HepG2 (cell line): ENCODE measurements around the gene GFAP. TPM values are rescaled to one million over a fixed set of nuclear protein-coding genes. Genes with fewer than 3 reads are reported as not detected.

Source experiments
- ATF5 ChIP-seq: sonication (generic); formaldehyde crosslinking; IDR thresholded peaks from 2 replicates; pipeline ENCODE4 v1.4.0; 2020; ENCODE audit warnings: mild to moderate bottlenecking, low read depth, missing genetic modification reagents
- CBX2 ChIP-seq, 2 experiments: fragments of 200-600 bp in 1 of 2; sonication (generic); formaldehyde crosslinking in 1 of 2; IDR thresholded peaks; 2 replicates each; pipeline versions ENCODE4 v1.7.0 to v1.8.1; 2018 to 2022; ENCODE audit warnings: low read depth in 2 of 2, low read length in 1 of 2, mild to moderate bottlenecking in 1 of 2, missing genetic modification reagents in 1 of 2
- CHD4 ChIP-seq: fragments of 200-600 bp; sonication (generic); IDR thresholded peaks from 2 replicates; pipeline ENCODE4 v1.7.0; 2017; ENCODE audit warnings: mild to moderate bottlenecking, low read length, borderline replicate concordance
- CSRNP2 ChIP-seq: sonication (generic); formaldehyde crosslinking; conservative IDR thresholded peaks from 2 replicates; pipeline ENCODE4 v1.8.0; 2022; ENCODE audit warnings: low read depth, missing genetic modification reagents
- EED ChIP-seq: sonication (generic); formaldehyde crosslinking; IDR thresholded peaks from 2 replicates; pipeline ENCODE4 v1.5.0; 2020; ENCODE audit warnings: mild to moderate bottlenecking, missing genetic modification reagents
- FOXK2 ChIP-seq: fragments of 450-650 bp; IDR thresholded peaks from 2 replicates; pipeline ENCODE4 v1.6.1; 2016
- HDAC1 ChIP-seq: sonication (generic); formaldehyde crosslinking; IDR thresholded peaks from 2 replicates; pipeline ENCODE4 v1.5.1; 2020; ENCODE audit warnings: mild to moderate bottlenecking, missing genetic modification reagents
- IKZF1 ChIP-seq: fragments of 450-650 bp; IDR thresholded peaks from 2 replicates; pipeline ENCODE4 v1.7.1; 2016
- KAT2B ChIP-seq: fragments of 150-350 bp; IDR thresholded peaks from 2 replicates; pipeline ENCODE4 v1.6.1; 2014; ENCODE audit warnings: low read depth, low read length, borderline replicate concordance
- KAT7 ChIP-seq: IDR thresholded peaks from 2 replicates; pipeline ENCODE4 v1.6.1; 2018; ENCODE audit warnings: borderline replicate concordance, missing compliant biosample characterization
- NFYB ChIP-seq: sonication (generic); formaldehyde crosslinking; IDR thresholded peaks from 2 replicates; pipeline ENCODE4 v1.4.0; 2020; ENCODE audit warnings: missing genetic modification reagents
- NR0B2 ChIP-seq: sonication (generic); formaldehyde crosslinking; IDR thresholded peaks from 2 replicates; pipeline ENCODE4 v1.4.0; 2020; ENCODE audit warnings: mild to moderate bottlenecking, missing genetic modification reagents
- PLSCR1 ChIP-seq: sonication (generic); formaldehyde crosslinking; IDR thresholded peaks from 2 replicates; pipeline ENCODE4 v1.5.0; 2020; ENCODE audit warnings: missing genetic modification reagents, mild to moderate bottlenecking, borderline replicate concordance
- RFX3 ChIP-seq: IDR thresholded peaks from 2 replicates; pipeline ENCODE4 v1.6.1; 2016; ENCODE audit warnings: missing biosample characterization, missing genetic modification reagents
- SNAPC4 ChIP-seq: sonication (generic); formaldehyde crosslinking; IDR thresholded peaks from 2 replicates; pipeline ENCODE4 v1.4.0; 2020; ENCODE audit warnings: mild to moderate bottlenecking, missing genetic modification reagents
- TEAD3 ChIP-seq: optimal IDR thresholded peaks from 2 replicates; pipeline ENCODE3; 2016; ENCODE audit warnings: borderline replicate concordance
- ZFP36L2 ChIP-seq: sonication (generic); formaldehyde crosslinking; IDR thresholded peaks from 2 replicates; pipeline ENCODE4 v1.4.0; 2020; ENCODE audit warnings: missing genetic modification reagents
- ZNF616 ChIP-seq: sonication (generic); formaldehyde crosslinking; IDR thresholded peaks from 2 replicates; pipeline ENCODE4 v1.5.0; 2020; ENCODE audit warnings: low read depth, mild to moderate bottlenecking, missing genetic modification reagents
- polyA plus RNA-seq, 8 experiments: library from polyadenylated mRNA; depleted of rRNA in 3 of 8; stranded (reverse) in 7 of 8; unstranded in 1 of 8; fragments of >200 nt; fragmentation: Illumina TruSeq in 4 of 8; extraction: Trizol in 4 of 8; gene quantifications; 2 replicates each; pipeline versions ENCODE4 v1.2.1 to v1.2.3, GENCODE V29; 2011 to 2016; ENCODE audit warnings: low read depth in 4 of 8, missing spikeins in 1 of 8, mixed read lengths in 1 of 8; ENCODE audit not compliant: insufficient read depth in 1 of 8
- total RNA-seq, 5 experiments: library from RNA; depleted of rRNA; stranded (reverse); fragments of >200 nt; fragmentation: Illumina TruSeq; extraction: Trizol; gene quantifications; 2 replicates each; pipeline ENCODE4 v1.2.3, GENCODE V29; 2016; ENCODE audit warnings: low read depth in 1 of 5

Gene GFAP
- total and polyA plus RNA-seq, 2 of the 13 experiments (the other 11 are each of a cell fraction or from before 2014, with no cell fraction given), result 0.11 to 0.29 TPM

GRCh38 chr17:44911133-44912001, 3.9 kb downstream of the GFAP start (continued):
- peak; percentile 51; the same call in 1 of the 2 replicates for TF ChIP-seq CSRNP2 (CRISPR knock-in tag)
- TF ChIP-seq ATF5 (CRISPR knock-in tag), result 0 out of 2 replicates have a peak, but pooled peaks have one; percentile 34
- TF ChIP-seq IKZF1, result no peak
- TF ChIP-seq PLSCR1 (CRISPR knock-in tag), result no peak
- peak; percentile 42 for TF ChIP-seq TEAD3
- no peak for TF ChIP-seq RFX3 (CRISPR knock-in tag)
- no peak for TF ChIP-seq SNAPC4 (CRISPR knock-in tag)
- no peak for TF ChIP-seq CBX2 (IDR thresholded peaks at IDR 0.05; ENCODE audit: low read depth, low read length)
- no peak for TF ChIP-seq CBX2 (CRISPR knock-in tag; IDR thresholded peaks at IDR 0.05; ENCODE audit: low read depth)
- TF ChIP-seq NR0B2 (CRISPR knock-in tag), result peak; percentile 29; the same call in 1 of the 2 replicates
- peak; percentile 58 for TF ChIP-seq HDAC1 (CRISPR knock-in tag)
- TF ChIP-seq EED (CRISPR knock-in tag), result no peak
- TF ChIP-seq NFYB (CRISPR knock-in tag), result no peak
- TF ChIP-seq ZFP36L2 (CRISPR knock-in tag), result no peak
- peak; percentile 61; the same call in 1 of the 2 replicates for TF ChIP-seq KAT7
- TF ChIP-seq FOXK2, result no peak
- TF ChIP-seq KAT2B, result no peak
- 0 out of 2 replicates have a peak, but pooled peaks have one; percentile 37 for TF ChIP-seq ZNF616 (CRISPR knock-in tag)
- TF ChIP-seq CHD4, result no peak
